GM19025 (cell line): ENCODE data around the gene BCAS3.
"Not testable (repeated sequence)": the region's sequence is repeated elsewhere in the genome, so short reads cannot be mapped to it uniquely, and the experiment has no call there.

Experiments
- ATAC-seq: cut with Tn5 transposase; IDR thresholded peaks from one replicate; pipeline ENCODE4 v1.9.1; 2021; ENCODE audit warnings: mild to moderate bottlenecking, low read depth, moderate library complexity; ENCODE audit not compliant: unreplicated experiment

The BCAS3 gene

GRCh38 chr17:61235001-61235826, 557.6 kb downstream of the BCAS3 start:
- ATAC-seq = no peak

DNA sequence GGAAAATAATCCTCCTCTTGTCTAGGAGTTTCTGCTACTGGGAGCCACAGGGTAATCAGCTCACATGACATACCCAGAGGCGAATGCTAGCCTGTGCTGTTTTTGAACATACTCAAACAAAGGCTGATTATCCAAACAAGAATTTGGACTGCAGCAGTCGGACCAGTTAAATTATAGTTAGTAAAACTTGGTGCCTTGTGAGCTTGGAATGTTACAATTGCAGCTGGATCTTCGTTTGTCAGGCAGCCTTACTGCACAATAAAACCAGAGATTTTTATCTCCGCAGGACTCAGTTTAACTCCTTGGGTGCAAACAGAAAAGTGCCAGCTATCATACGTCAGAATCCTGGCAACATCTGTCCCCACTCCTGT, 558.2 kb downstream of the BCAS3 start:
- no peak for ATAC-seq

DNA sequence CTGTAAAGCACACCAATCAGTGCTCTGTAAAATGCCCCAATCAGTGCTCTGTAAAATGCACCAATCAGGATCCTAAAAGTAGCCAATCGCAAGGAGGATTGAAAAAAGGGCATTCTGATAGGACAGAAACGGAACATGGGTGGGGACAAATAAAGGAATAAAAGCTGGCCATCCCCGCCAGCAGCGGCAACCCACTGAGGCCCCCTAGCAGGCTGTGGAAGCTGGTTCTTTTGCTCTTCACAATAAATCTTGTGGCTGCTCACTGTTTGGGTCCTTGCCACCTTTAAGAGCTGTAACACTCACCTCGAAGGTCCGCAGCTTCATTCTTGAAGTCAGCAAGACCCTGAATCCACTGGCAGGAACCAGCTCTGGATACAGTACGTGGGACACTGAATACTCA, 559.6 kb downstream of the BCAS3 start:
- ATAC-seq = no peak

DNA sequence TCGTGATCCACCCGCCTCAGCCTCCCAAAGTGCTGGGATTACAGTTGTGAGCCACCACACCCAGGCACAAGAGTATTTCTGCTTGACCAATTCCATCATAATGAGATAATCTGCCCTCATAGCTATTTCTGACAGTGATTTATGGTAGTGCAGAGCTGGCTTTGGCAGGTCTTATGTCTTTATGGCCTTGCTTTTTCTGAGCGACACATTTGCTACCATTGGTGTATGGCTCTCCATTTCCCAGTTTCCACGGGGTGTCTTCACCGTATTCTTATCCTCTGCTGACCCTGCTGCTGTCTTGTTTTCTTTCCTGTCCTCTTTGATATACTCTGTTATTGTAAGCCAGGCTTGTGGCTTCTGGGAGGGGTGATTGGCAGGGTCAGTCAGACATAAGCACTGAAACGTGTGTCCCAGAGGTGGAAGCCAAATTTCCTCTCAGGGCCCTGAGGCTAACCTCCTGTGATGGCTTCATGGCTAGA, 560.8 kb downstream of the BCAS3 start:
- no peak for ATAC-seq

GRCh38 chr17:61239327-61239726, 561.7 kb downstream of the BCAS3 start:
- no peak for ATAC-seq

- no peak for ATAC-seq
Observed at GRCh38 chr17:61239953-61240352, 562.3 kb downstream of the BCAS3 start.

- no peak for ATAC-seq
Observed at GRCh38 chr17:61240851-61241468, 563.3 kb downstream of the BCAS3 start.

GRCh38 chr17:61244988-61245387, 567.3 kb downstream of the BCAS3 start:
- ATAC-seq = not testable (repeated sequence)

DNA sequence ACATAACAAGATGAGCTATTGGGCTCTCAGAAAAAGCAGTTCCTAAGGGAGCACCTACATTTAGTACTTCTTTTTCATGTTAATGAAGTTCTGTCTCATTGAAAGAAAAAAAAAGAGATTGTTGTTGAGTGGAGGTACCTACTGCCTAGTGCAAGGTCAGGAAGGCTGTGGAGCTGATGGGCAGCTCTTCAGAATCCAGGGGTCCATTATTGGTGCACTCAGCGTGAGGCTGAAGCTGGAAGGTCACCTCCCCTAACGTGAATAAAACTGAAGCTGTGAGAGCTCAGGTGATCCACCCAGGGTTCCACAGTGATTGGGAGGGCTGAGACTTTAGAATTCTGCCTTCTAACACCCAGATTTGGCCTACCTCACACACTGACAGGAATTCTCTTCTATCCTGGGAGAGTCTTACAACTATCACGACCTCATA, 568.1 kb downstream of the BCAS3 start:
- ATAC-seq = no peak

- ATAC-seq = no peak
Observed at GRCh38 chr17:61247439-61247838, 569.8 kb downstream of the BCAS3 start.

GRCh38 chr17:61248399-61248798, 570.7 kb downstream of the BCAS3 start:
- ATAC-seq = no peak

DNA sequence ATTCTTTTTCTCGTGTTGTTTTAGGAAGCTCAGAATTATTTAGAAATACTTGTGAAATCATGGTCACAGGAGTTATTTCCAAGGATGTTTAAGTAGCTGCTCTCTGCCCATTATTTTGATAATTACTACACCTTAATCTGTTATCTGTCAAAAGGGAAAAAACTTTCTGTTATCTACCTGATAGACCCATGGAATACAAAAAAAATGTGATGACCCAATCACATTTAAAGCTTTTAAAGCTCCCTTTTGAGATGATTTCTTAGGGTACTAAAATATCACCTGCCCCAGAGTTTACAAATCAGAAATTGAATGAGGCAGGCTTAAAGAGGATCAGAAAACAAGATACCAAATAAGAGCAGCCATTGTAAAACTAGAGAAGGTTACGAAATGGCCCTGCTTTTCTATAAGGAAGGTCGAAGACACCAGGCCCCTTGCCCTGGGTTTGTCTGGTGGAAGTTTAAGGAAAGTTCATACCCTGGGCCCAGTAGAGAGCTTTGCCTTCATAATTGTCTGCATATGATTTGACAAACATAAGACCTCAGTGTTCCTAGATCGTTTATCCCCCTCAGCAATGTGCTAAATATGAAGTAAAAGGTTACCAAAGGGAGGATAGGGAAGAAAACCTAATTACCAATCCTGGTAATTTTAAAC, 572.1 kb downstream of the BCAS3 start:
- no peak for ATAC-seq

- no peak for ATAC-seq
Observed at GRCh38 chr17:61250335-61250890, 572.8 kb downstream of the BCAS3 start.

DNA sequence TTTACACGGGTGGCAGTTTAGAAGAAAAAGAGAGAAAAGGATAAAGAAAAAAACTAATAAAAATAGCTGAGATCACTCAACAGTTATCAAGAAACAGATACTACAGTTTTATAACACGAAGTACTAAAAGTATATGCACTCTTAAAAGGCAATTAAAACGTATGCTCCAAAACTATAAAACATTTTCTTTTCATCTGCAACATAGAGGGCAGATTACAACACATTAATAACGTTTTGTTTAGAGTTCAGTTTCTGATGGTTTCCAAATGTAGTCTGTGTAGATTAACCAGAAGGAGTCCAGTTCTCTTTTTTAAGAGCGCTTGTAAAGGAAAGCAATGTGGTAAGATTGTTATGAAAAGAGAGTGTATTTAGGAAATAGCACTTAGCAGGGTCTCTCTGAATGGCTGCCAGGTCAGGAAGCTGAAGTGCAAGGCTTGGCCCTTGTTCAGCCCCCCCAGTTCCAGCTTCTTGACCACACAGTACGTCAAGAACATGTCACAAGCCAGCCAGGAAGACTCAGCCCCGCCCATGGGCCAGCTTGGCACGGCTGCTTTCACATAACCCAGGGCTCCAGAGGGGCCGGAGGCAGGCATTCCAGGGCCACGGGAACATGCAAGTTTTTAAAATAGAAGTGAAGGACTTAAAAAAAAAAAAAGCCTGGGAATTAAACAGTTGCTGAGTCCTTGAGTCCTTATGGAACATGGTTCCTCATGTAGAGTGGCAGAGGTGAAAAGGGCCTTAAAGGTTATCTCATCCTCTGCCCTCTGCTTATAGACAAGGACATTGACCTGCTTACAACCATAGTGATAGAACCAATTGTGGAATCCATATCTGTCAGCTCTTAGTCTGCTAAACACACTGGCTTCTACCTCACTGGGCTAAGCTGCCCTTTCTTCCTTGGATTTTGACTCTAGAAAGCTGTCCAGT, 574.6 kb downstream of the BCAS3 start:
- ATAC-seq = no peak

- ATAC-seq = no peak
Observed at GRCh38 chr17:61253362-61253761, 575.7 kb downstream of the BCAS3 start.

- no peak for ATAC-seq
Observed at GRCh38 chr17:61253937-61254574, 576.4 kb downstream of the BCAS3 start.

- ATAC-seq = no peak
Observed at GRCh38 chr17:61254904-61255303, 577.3 kb downstream of the BCAS3 start.

DNA sequence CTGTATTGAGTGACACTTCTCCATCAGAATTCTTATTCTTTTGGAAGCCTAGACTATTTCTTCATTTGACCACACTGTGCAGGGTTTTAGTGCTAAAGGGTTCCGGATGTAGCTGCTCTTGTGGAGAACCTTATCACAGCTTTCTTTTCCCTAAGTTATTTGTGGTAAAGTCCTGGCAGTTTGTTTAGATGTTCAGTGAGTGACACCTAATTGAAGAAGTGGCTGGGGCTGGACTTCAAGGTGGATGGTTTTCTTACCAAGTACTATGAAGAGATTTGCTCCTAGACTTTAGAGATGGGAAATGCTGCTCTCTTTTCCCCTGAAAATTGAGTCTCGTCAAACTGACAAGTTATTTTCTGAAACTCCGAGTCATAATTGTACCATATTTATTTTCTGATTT, 578.0 kb downstream of the BCAS3 start:
- no peak for ATAC-seq

- ATAC-seq = no peak
Observed at GRCh38 chr17:61259360-61259759, 581.7 kb downstream of the BCAS3 start.
